Skin epidermis (tissue), 12 donors: ENCODE results near the gene NPHP4.

ENCODE experiments used
- H3K27ac ChIP-seq, 21 experiments: fragments of 200-600 bp; sonication (generic) in 11 of 21; one replicate each; pipeline ENCODE4 v1.5.0; 2020; ENCODE audit warnings: mild to moderate bottlenecking in 3 of 21, inconsistent platforms in 2 of 21, moderate library complexity in 2 of 21
- H3K4me3 ChIP-seq, 7 experiments: fragments of 200-600 bp; sonication (generic) in 2 of 7; one replicate each; pipeline ENCODE4 v1.5.0; 2020; ENCODE audit warnings: inconsistent platforms in 2 of 7, mild to moderate bottlenecking in 2 of 7, moderate library complexity in 1 of 7

The NPHP4 gene

GRCh38 chr1:5959087-5959486 is 33.1 kb downstream of the NPHP4 start:
- Histone ChIP-seq H3K27ac (no peak overlapping the region), H3K4me3 (no peak overlapping the region)

- Histone ChIP-seq H3K4me3 (no peak overlapping the region), H3K27ac (no peak overlapping the region)
Measured at GRCh38 chr1:5956022-5956830, 36.0 kb downstream of the NPHP4 start.

- Histone ChIP-seq H3K4me3 (no peak overlapping the region), H3K27ac (no peak overlapping the region)
Measured at GRCh38 chr1:5955479-5955977, 36.7 kb downstream of the NPHP4 start.

- Histone ChIP-seq H3K4me3 (no peak overlapping the region), H3K27ac (no peak overlapping the region)
Measured at GRCh38 chr1:5954964-5955363, 37.3 kb downstream of the NPHP4 start.

GRCh38 chr1:5953386-5953785 is 38.8 kb downstream of the NPHP4 start:
- Histone ChIP-seq H3K4me3 (no peak overlapping the region), H3K27ac (no peak overlapping the region)

GRCh38 chr1:5951846-5952410 is 40.3 kb downstream of the NPHP4 start:
- H3K27ac ChIP-seq, result no peak overlapping the region
- H3K4me3 ChIP-seq, result no peak overlapping the region

- Histone ChIP-seq H3K27ac (no peak overlapping the region), H3K4me3 (no peak overlapping the region)
Measured at GRCh38 chr1:5950994-5951785, 41.0 kb downstream of the NPHP4 start.

GRCh38 chr1:5950201-5950895 is 41.9 kb downstream of the NPHP4 start:
- no peak overlapping the region for H3K4me3 ChIP-seq

GRCh38 chr1:5949761-5950100 is 42.5 kb downstream of the NPHP4 start:
- no peak overlapping the region for H3K27ac ChIP-seq

More at GRCh38 chr1:5950201-5950895, 41.9 kb downstream of the NPHP4 start:
- H3K27ac ChIP-seq, result no peak overlapping the region

GRCh38 chr1:5949085-5949760 is 43.0 kb downstream of the NPHP4 start:
- H3K4me3 ChIP-seq, result no peak overlapping the region
- no peak overlapping the region for H3K27ac ChIP-seq

More at GRCh38 chr1:5949761-5950100, 42.5 kb downstream of the NPHP4 start:
- no peak overlapping the region for H3K4me3 ChIP-seq

GRCh38 chr1:5948681-5949005 is 43.6 kb downstream of the NPHP4 start:
- H3K4me3 ChIP-seq, result no peak overlapping the region
- no peak overlapping the region for H3K27ac ChIP-seq

- H3K4me3 ChIP-seq, result no peak overlapping the region
- no peak overlapping the region for H3K27ac ChIP-seq
Measured at GRCh38 chr1:5947978-5948680, 44.1 kb downstream of the NPHP4 start.

GRCh38 chr1:5947071-5947821 is 45.0 kb downstream of the NPHP4 start:
- H3K4me3 ChIP-seq, result no peak overlapping the region
- no peak overlapping the region for H3K27ac ChIP-seq

GRCh38 chr1:5945445-5945844 is 46.8 kb downstream of the NPHP4 start:
- no peak overlapping the region for H3K4me3 ChIP-seq
- H3K27ac ChIP-seq, result no peak overlapping the region

GRCh38 chr1:5944843-5945167 is 47.4 kb downstream of the NPHP4 start:
- H3K27ac ChIP-seq, result peak overlapping the region in 1 of 21 experiments; percentile 11

GRCh38 chr1:5944154-5944842 is 47.9 kb downstream of the NPHP4 start:
- Histone ChIP-seq H3K4me3 (no peak overlapping the region), H3K27ac (peak overlapping the region in 5 of 21 experiments; percentile 11 to 58 (median 51))

More at GRCh38 chr1:5944843-5945167, 47.4 kb downstream of the NPHP4 start:
- H3K4me3 ChIP-seq, result no peak overlapping the region

- no peak overlapping the region for H3K4me3 ChIP-seq
- peak overlapping the region in 5 of 21 experiments; percentile 16 to 75 (median 31) for H3K27ac ChIP-seq
Measured at GRCh38 chr1:5943343-5944124, 48.7 kb downstream of the NPHP4 start.
